SK-N-SH treated with all-trans-retinoic acid at 6 μM for 48 hours (cell line): Measurements from ENCODE around the gene RAG1.

Experiments used
- ATAC-seq: fragments of 200-7000 bp; cut with Tn5 transposase; 3 replicates; pipeline ENCODE4 v1.9.1; 2020; ENCODE audit warnings: mild to moderate bottlenecking, moderate library complexity
- ARNTL ChIP-seq: fragments of 450-650 bp; formaldehyde crosslinking; IDR thresholded peaks from 2 replicates; pipeline ENCODE4 v1.5.0; 2020; ENCODE audit warnings: low read depth, mild to moderate bottlenecking, moderate library complexity, borderline replicate concordance
- BACH2 ChIP-seq: fragments of 250-450 bp; sonication (Bioruptor Pico); IDR thresholded peaks from 2 replicates; pipeline ENCODE4 v1.9.0; 2021; ENCODE audit warnings: mild to moderate bottlenecking, borderline replicate concordance
- CREB5 ChIP-seq: fragments of 250-450 bp; sonication (Bioruptor Pico); IDR thresholded peaks from 2 replicates; pipeline ENCODE4 v1.5.1; 2020; ENCODE audit warnings: low read depth, mild to moderate bottlenecking, moderate library complexity
- CSDC2 ChIP-seq: fragments of 250-450 bp; sonication (Bioruptor Pico); IDR thresholded peaks from 2 replicates; pipeline ENCODE4 v1.5.0; 2020; ENCODE audit warnings: mild to moderate bottlenecking, moderate library complexity
- CSRNP3 ChIP-seq: fragments of 250-450 bp; sonication (Bioruptor Pico); IDR thresholded peaks from 2 replicates; pipeline ENCODE4 v1.5.1; 2021; ENCODE audit warnings: mild to moderate bottlenecking, moderate library complexity
- ESRRG ChIP-seq: fragments of 250-450 bp; sonication (Bioruptor Pico); IDR thresholded peaks from 2 replicates; pipeline ENCODE4 v1.6.1; 2021; ENCODE audit warnings: mild to moderate bottlenecking
- GLIS3 ChIP-seq: fragments of 250-450 bp; sonication (Bioruptor Pico); IDR thresholded peaks from 2 replicates; pipeline ENCODE4 v1.5.0; 2020; ENCODE audit warnings: mild to moderate bottlenecking, moderate library complexity
- OSR1 ChIP-seq: fragments of 250-450 bp; sonication (Bioruptor Pico); IDR thresholded peaks from 2 replicates; pipeline ENCODE4 v1.8.0; 2022; ENCODE audit warnings: moderate library complexity, mild to moderate bottlenecking, inconsistent platforms
- PATZ1 ChIP-seq: fragments of 250-450 bp; sonication (Bioruptor Pico); IDR thresholded peaks from 2 replicates; pipeline ENCODE4 v1.8.0; 2020; ENCODE audit warnings: mild to moderate bottlenecking, moderate library complexity, borderline replicate concordance
- POU6F1 ChIP-seq: fragments of 250-450 bp; sonication (Bioruptor Pico); IDR thresholded peaks from 2 replicates; pipeline ENCODE4 v1.8.0; 2021; ENCODE audit warnings: low read depth, mild to moderate bottlenecking, moderate library complexity, borderline replicate concordance
- PPARA ChIP-seq: fragments of 250-450 bp; sonication (Bioruptor Pico); IDR thresholded peaks from 2 replicates; pipeline ENCODE4 v1.5.0; 2020; ENCODE audit warnings: mild to moderate bottlenecking, borderline replicate concordance
- SNAI2 ChIP-seq: fragments of 250-450 bp; sonication (Bioruptor Pico); IDR thresholded peaks from 2 replicates; pipeline ENCODE4 v1.5.0; 2020; ENCODE audit warnings: mild to moderate bottlenecking, moderate library complexity
- TCF4 ChIP-seq: fragments of 250-450 bp; sonication (Bioruptor Pico); IDR thresholded peaks from 2 replicates; pipeline ENCODE4 v1.8.0; 2021; ENCODE audit warnings: mild to moderate bottlenecking, moderate library complexity, borderline replicate concordance
- TSHZ2 ChIP-seq: fragments of 250-450 bp; sonication (Bioruptor Pico); IDR thresholded peaks from 2 replicates; pipeline ENCODE4 v1.5.0; 2020; ENCODE audit warnings: mild to moderate bottlenecking, moderate library complexity
- ZC3H10 ChIP-seq: fragments of 250-450 bp; sonication (Bioruptor Pico); IDR thresholded peaks from 2 replicates; pipeline ENCODE4 v1.5.1; 2021; ENCODE audit warnings: mild to moderate bottlenecking, moderate library complexity
- ZFP3 ChIP-seq: fragments of 250-450 bp; sonication (Bioruptor Pico); IDR thresholded peaks from 2 replicates; pipeline ENCODE4 v1.5.0; 2020; ENCODE audit warnings: mild to moderate bottlenecking, moderate library complexity
- ZFP30 ChIP-seq: fragments of 450-650 bp; formaldehyde crosslinking; IDR thresholded peaks from 2 replicates; pipeline ENCODE4 v1.5.0; 2022; ENCODE audit warnings: mild to moderate bottlenecking, moderate library complexity
- ZNF565 ChIP-seq: fragments of 450-650 bp; formaldehyde crosslinking; conservative IDR thresholded peaks from 2 replicates; pipeline ENCODE4 v1.5.0; 2020; ENCODE audit warnings: low read depth, mild to moderate bottlenecking, moderate library complexity
- ZNF70 ChIP-seq: fragments of 450-650 bp; formaldehyde crosslinking; IDR thresholded peaks from 2 replicates; pipeline ENCODE4 v1.5.0; 2020; ENCODE audit warnings: mild to moderate bottlenecking, moderate library complexity
- ZNF8 ChIP-seq: fragments of 450-650 bp; formaldehyde crosslinking; IDR thresholded peaks from 2 replicates; pipeline ENCODE4 v1.5.0; 2020; ENCODE audit warnings: mild to moderate bottlenecking, moderate library complexity

Gene RAG1

GRCh38 chr11:36596880-36597279 lies 29.1 kb downstream of the RAG1 start:
- no peak for ATAC-seq

GRCh38 chr11:36598051-36598450 lies 30.2 kb downstream of the RAG1 start, which contains the start of gene RAG2:
Gene RAG2 (minus strand): TSS chr11:36598236. CDS start chr11:36594168, 4,068 bp downstream.
- ATAC-seq: no peak
- TF ChIP-seq ZNF70 (CRISPR knock-in tag) (no peak), POU6F1 (CRISPR knock-in tag) (no peak), CSRNP3 (CRISPR knock-in tag) (no peak), ZC3H10 (CRISPR knock-in tag) (no peak), TCF4 (CRISPR knock-in tag) (no peak), ZNF8 (CRISPR knock-in tag) (no peak), GLIS3 (no peak), PPARA (CRISPR knock-in tag) (no peak), ARNTL (no peak), ZFP30 (CRISPR knock-in tag) (no peak), CSDC2 (CRISPR knock-in tag) (no peak), TSHZ2 (no peak), SNAI2 (CRISPR knock-in tag) (no peak), BACH2 (no peak), OSR1 (CRISPR knock-in tag) (no peak), CREB5 (CRISPR knock-in tag) (no peak), ESRRG (no peak)

More at GRCh38 chr11:36596880-36597279, 29.1 kb downstream of the RAG1 start:
- no peak for TF ChIP-seq ZNF565 (CRISPR knock-in tag)
- no peak for TF ChIP-seq PATZ1 (CRISPR knock-in tag)
- no peak for TF ChIP-seq ZFP3 (CRISPR knock-in tag)
- TF ChIP-seq TSHZ2: no peak
- no peak for TF ChIP-seq POU6F1 (CRISPR knock-in tag)
